Hepatocyte (in vitro differentiated cells): Measurements from ENCODE around the gene MCMBP.
"Not testable (repeated sequence)": the region's sequence is repeated elsewhere in the genome, so short reads cannot be mapped to it uniquely, and the experiment has no call there.

Experiments
- EZH2 ChIP-seq: fragments of 200-600 bp; sonication (generic); IDR thresholded peaks from 2 replicates; pipeline ENCODE4 v1.6.1; 2016; ENCODE audit warnings: antibody characterized with exemption, mild to moderate bottlenecking, borderline replicate concordance
- TF ChIP-seq, protein P1 (sequence below): fragments of 200-600 bp; sonication (generic); IDR thresholded peaks from 2 replicates; pipeline ENCODE4 v1.5.1; 2016; ENCODE audit warnings: antibody characterized with exemption, mild to moderate bottlenecking; ENCODE audit not compliant: poor library complexity

DNA sequence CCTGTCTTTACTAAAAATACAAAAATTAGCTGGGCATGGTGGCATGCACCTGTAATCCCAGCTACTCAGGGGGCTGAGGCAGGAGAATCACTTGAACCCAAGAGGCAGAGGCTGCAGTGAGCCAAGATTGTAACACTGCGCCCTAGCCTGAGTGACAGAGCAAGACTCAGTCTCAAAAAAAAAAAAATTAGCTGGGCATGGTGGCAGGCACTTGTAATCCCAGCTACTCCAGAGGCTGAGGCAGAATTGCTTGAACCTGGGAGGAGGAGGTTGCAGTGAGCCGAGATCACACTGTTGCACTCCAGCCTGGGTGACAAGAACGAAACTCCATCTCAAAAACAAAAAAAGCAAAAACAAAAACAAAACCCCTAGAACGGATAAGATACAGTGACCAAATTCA, 3.2 kb downstream of the MCMBP start:
- TF ChIP-seq, protein P1, sequence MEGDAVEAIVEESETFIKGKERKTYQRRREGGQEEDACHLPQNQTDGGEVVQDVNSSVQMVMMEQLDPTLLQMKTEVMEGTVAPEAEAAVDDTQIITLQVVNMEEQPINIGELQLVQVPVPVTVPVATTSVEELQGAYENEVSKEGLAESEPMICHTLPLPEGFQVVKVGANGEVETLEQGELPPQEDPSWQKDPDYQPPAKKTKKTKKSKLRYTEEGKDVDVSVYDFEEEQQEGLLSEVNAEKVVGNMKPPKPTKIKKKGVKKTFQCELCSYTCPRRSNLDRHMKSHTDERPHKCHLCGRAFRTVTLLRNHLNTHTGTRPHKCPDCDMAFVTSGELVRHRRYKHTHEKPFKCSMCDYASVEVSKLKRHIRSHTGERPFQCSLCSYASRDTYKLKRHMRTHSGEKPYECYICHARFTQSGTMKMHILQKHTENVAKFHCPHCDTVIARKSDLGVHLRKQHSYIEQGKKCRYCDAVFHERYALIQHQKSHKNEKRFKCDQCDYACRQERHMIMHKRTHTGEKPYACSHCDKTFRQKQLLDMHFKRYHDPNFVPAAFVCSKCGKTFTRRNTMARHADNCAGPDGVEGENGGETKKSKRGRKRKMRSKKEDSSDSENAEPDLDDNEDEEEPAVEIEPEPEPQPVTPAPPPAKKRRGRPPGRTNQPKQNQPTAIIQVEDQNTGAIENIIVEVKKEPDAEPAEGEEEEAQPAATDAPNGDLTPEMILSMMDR = not testable (repeated sequence)
- TF ChIP-seq EZH2 = not testable (repeated sequence)
